Endodermal cell (in vitro differentiated cells): ENCODE results near the gene INPP4B. TPM values are rescaled to one million over a fixed set of nuclear protein-coding genes. Genes with fewer than 3 reads are reported as not detected.

Source experiments
- DNase-seq: peaks from one replicate; pipeline ENCODE4 v3.0.0-alpha.2; 2017
- H3K27ac ChIP-seq: 2 replicates; pipeline ENCODE4 v1.5.1; 2013; ENCODE audit warnings: mild to moderate bottlenecking, low read depth, low read length, moderate library complexity
- H3K27me3 ChIP-seq: 2 replicates; pipeline ENCODE4 v1.6.1; 2013; ENCODE audit warnings: mild to moderate bottlenecking, low read length, moderate library complexity; ENCODE audit not compliant: insufficient read depth, control insufficient read depth, poor library complexity, severe bottlenecking
- H3K36me3 ChIP-seq: 2 replicates; pipeline ENCODE4 v1.7.0; 2013; ENCODE audit warnings: mild to moderate bottlenecking, low read length, moderate library complexity; ENCODE audit not compliant: control insufficient read depth, insufficient read depth
- H3K4me1 ChIP-seq: one replicate; pipeline ENCODE4 v1.7.0; 2013; ENCODE audit warnings: low read length; ENCODE audit not compliant: control insufficient read depth, insufficient read depth
- H3K4me3 ChIP-seq: 2 replicates; pipeline ENCODE4 v1.5.1; 2013; ENCODE audit warnings: mild to moderate bottlenecking, low read length, moderate library complexity
- H3K9ac ChIP-seq: 2 replicates; pipeline ENCODE4 v1.6.1; 2013; ENCODE audit warnings: mild to moderate bottlenecking, low read length, moderate library complexity; ENCODE audit not compliant: poor library complexity, severe bottlenecking; ENCODE audit errors: extremely low read depth
- H3K9me3 ChIP-seq: 2 replicates; pipeline ENCODE4 v1.6.1; 2013; ENCODE audit warnings: mild to moderate bottlenecking, low read length, moderate library complexity; ENCODE audit not compliant: control insufficient read depth
- H3K27ac Mint-ChIP-seq: 2 replicates; pipeline ENCODE4 v1.8.0; 2020; ENCODE audit warnings: mixed read lengths
- H3K27me3 Mint-ChIP-seq: 2 replicates; pipeline ENCODE4 v1.8.0; 2021; ENCODE audit warnings: mild to moderate bottlenecking, mixed read lengths; ENCODE audit not compliant: insufficient read depth
- H3K36me3 Mint-ChIP-seq: 2 replicates; pipeline ENCODE4 v1.8.0; 2020; ENCODE audit warnings: low read depth, mixed read lengths
- H3K4me1 Mint-ChIP-seq: 2 replicates; pipeline ENCODE4 v1.8.0; 2020; ENCODE audit warnings: mixed read lengths
- H3K4me3 Mint-ChIP-seq: 2 replicates; pipeline ENCODE4 v1.8.0; 2020; ENCODE audit warnings: mild to moderate bottlenecking, moderate library complexity, mixed read lengths
- H3K9me3 Mint-ChIP-seq: 2 replicates; pipeline ENCODE4 v1.8.0; 2020; ENCODE audit warnings: mild to moderate bottlenecking, mixed read lengths
- WGBS, 2 experiments: methylation state at CpG; one replicate each; pipeline versions ENCODE4 v1.1.5 to v1.1.7; 2013; ENCODE audit warnings: missing lambda C conversion rate in 2 of 2, mixed read lengths in 1 of 2; ENCODE audit not compliant: insufficient coverage in 1 of 2, insufficient read length in 1 of 2; 5-methylcytosine and 5-hydroxymethylcytosine counted together
- total RNA-seq, 2 donors: library from RNA; stranded (reverse); fragmentation: NEBNext Ultra II Directional in 1 of 2; extraction: Animal tissue kit (Norgen Biotek cat#: 25700) in 1 of 2; gene quantifications; 2 replicates in 1 of 2; 3 replicates in 1 of 2; pipeline ENCODE4 v1.2.1, GENCODE V29; 2021
- TF ChIP-seq, protein P1 (sequence below): fragments of 200-600 bp; sonication (generic); conservative IDR thresholded peaks from 2 replicates; pipeline ENCODE4 v1.5.0; 2021; ENCODE audit warnings: antibody characterized with exemption, mild to moderate bottlenecking

Gene INPP4B
- total RNA-seq, 2 donors from 2014 or later: 0.64 to 0.66 TPM

DNA sequence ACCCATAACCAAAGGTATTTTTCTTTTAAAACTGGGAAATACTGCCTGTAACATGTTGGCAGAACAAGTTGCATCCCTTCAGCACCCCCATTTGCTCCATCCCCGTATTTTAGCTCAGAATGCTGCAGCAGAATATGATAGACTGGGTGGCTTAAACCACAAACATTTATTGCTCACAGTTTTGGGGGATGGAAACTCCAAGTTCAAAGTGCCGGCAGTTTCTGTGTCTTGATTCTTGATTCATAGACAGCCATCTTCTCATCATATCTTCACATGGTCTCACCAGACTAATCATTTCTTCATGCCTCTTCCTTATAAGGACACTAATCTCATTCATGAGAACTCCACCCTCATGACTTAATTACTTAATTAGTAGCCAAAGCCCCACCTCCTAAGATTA, 10.5 kb upstream of the INPP4B start:
- no peaks in the 10 kb centered on the region for H3K4me1 ChIP-seq
- no peaks in the 10 kb centered on the region for H3K4me1 Mint-ChIP-seq
- H3K36me3 Mint-ChIP-seq: no peaks in the 10 kb centered on the region
- H3K9ac ChIP-seq: no peak overlapping the region
- H3K27ac Mint-ChIP-seq: no peak overlapping the region
- no peaks in the 10 kb centered on the region for H3K27me3 ChIP-seq
- DNase-seq: no peak
- no peaks in the 10 kb centered on the region for H3K27me3 Mint-ChIP-seq
- H3K36me3 ChIP-seq: no peaks in the 10 kb centered on the region
- H3K4me3 ChIP-seq: no peak overlapping the region
- H3K4me3 Mint-ChIP-seq: no peak overlapping the region
- 85 to 90% methylated on average over 2 of the region's 2 CpGs for WGBS, 2 experiments
- H3K9me3 Mint-ChIP-seq: no peaks in the 10 kb centered on the region
- H3K9me3 ChIP-seq: no peaks in the 10 kb centered on the region
- H3K27ac ChIP-seq: no peak overlapping the region
- TF ChIP-seq, protein P1, sequence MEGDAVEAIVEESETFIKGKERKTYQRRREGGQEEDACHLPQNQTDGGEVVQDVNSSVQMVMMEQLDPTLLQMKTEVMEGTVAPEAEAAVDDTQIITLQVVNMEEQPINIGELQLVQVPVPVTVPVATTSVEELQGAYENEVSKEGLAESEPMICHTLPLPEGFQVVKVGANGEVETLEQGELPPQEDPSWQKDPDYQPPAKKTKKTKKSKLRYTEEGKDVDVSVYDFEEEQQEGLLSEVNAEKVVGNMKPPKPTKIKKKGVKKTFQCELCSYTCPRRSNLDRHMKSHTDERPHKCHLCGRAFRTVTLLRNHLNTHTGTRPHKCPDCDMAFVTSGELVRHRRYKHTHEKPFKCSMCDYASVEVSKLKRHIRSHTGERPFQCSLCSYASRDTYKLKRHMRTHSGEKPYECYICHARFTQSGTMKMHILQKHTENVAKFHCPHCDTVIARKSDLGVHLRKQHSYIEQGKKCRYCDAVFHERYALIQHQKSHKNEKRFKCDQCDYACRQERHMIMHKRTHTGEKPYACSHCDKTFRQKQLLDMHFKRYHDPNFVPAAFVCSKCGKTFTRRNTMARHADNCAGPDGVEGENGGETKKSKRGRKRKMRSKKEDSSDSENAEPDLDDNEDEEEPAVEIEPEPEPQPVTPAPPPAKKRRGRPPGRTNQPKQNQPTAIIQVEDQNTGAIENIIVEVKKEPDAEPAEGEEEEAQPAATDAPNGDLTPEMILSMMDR: no peak

DNA sequence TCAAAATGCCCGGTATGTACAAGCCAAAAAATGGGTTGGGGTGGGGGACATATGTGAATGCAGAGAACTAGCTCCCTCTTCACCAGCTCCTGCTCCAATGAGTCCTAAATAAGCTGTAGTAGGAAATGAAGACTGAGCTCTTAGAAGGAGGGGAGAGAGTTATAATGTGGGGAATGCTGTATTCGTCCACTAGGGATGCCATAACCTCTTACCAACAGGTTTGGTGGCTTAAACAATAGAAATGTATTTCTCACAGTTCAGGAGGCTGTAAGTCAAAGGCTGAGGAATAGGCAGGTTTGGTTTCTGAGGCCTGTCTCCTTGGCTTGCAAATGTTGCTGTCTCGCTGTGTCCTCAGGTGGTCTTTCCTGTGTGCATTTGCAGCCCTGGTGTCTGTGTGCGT, 4.4 kb upstream of the INPP4B start:
- Histone ChIP-seq H3K9ac (no peak overlapping the region), H3K36me3 (no peaks in the 10 kb centered on the region), H3K4me1 (no peaks in the 10 kb centered on the region), H3K9me3 (no peaks in the 10 kb centered on the region), H3K27me3 (peaks cover 43% of the 10 kb centered on the region), H3K27ac (no peak overlapping the region), H3K4me3 (no peak overlapping the region)
- WGBS, 2 experiments: 77 to 80% methylated on average over 3 to 4 of the region's 4 CpGs
- peaks cover 37% of the 10 kb centered on the region for H3K27me3 Mint-ChIP-seq
- no peaks in the 10 kb centered on the region for H3K36me3 Mint-ChIP-seq
- no peak for DNase-seq
- H3K27ac Mint-ChIP-seq: no peak overlapping the region
- H3K4me3 Mint-ChIP-seq: no peak overlapping the region
- no peaks in the 10 kb centered on the region for H3K9me3 Mint-ChIP-seq
- peaks cover 2% of the 10 kb centered on the region for H3K4me1 Mint-ChIP-seq
- TF ChIP-seq, protein P1: peak; percentile 73

DNA sequence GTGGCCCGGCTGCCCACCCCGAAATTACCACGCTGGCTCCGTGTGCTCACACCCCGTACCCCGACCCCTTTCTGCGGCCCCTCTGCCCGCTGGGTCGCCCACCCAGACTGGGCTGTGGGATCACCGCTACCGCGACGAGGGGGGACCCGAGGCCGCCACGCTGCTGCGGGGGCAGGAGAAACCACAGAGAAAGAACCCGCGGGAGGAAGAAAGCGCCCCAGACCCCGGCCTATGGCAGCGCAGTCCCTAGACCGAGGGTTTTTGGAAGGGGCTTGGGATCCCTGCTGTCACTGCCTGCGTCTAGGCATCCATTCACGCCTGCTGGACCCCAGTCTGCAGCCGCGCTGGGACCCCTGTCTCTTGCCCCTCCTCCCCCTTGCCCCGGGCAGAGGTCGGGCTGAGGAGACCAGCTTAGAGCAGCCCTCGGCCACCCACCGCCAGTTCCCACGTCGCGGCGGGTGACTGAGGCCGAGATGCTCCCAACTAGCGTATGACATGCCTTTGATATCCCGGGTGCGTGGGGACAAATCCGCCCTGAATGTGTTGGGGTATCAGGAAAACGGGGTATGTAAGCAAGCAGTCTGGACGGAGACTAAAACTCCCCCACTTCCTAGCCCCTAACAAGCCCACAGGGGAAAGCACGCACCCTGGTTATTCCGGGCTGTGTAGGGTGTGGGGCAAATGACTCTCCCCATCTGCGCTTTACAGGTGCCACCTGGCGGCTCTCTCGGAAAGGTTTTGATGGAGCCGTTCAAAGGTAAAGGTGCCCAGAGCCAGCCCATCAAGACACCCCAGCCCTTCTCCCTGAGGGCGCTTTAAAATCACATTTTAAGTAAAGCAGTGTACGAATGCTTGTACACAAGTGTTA, 862 bp upstream of the INPP4B start:
- TF ChIP-seq, protein P1: peak; percentile 76
- Histone ChIP-seq H3K4me3 (peak overlapping the region; percentile 80), H3K27ac (no peak overlapping the region), H3K36me3 (no peaks in the 10 kb centered on the region), H3K27me3 (peaks cover 70% of the 10 kb centered on the region), H3K9me3 (no peaks in the 10 kb centered on the region), H3K4me1 (no peaks in the 10 kb centered on the region), H3K9ac (no peak overlapping the region)
- peaks cover 61% of the 10 kb centered on the region for H3K27me3 Mint-ChIP-seq
- no peaks in the 10 kb centered on the region for H3K9me3 Mint-ChIP-seq
- H3K27ac Mint-ChIP-seq: no peak overlapping the region
- WGBS, 2 experiments: 3 to 7% methylated on average over 5 to 48 of the region's 50 CpGs
- peaks cover 2% of the 10 kb centered on the region for H3K4me1 Mint-ChIP-seq
- H3K36me3 Mint-ChIP-seq: no peaks in the 10 kb centered on the region
- peak; percentile 85 for DNase-seq
- peak overlapping the region; percentile 64 for H3K4me3 Mint-ChIP-seq
